Forelimb muscle (tissue), 1 donor: ENCODE measurements around the gene RUFY2. TPM values are rescaled to one million over a fixed set of nuclear protein-coding genes. Genes with fewer than 3 reads are reported as not detected.
"Not testable (repeated sequence)": the region's sequence is repeated elsewhere in the genome, so short reads cannot be mapped to it uniquely, and the experiment has no call there.

ENCODE experiments used
- DNase-seq: peaks from one replicate; pipeline ENCODE4 v3.0.0-alpha.2; 2013; ENCODE audit warnings: low read depth
- polyA plus RNA-seq: library from polyadenylated mRNA; unstranded; fragments of 120-200 nt; gene quantifications from one replicate; pipeline ENCODE4 v1.2.1, GENCODE V29; 2013; ENCODE audit not compliant: insufficient read length

The RUFY2 gene
- polyA plus RNA-seq, 1 donor, result 16.6 TPM

- no peak for DNase-seq
These were observed 78.9 kb downstream of the RUFY2 start for GRCh38 chr10:68327889-68328786.

- not testable (repeated sequence) for DNase-seq
These were observed 82.7 kb downstream of the RUFY2 start for GRCh38 chr10:68324396-68324795.

GRCh38 chr10:68318331-68319059, 88.6 kb downstream of the RUFY2 start:
- DNase-seq, result no peak

- no peak for DNase-seq
These were observed 91.5 kb downstream of the RUFY2 start for GRCh38 chr10:68315582-68315981.

GRCh38 chr10:68314930-68315329, 92.1 kb downstream of the RUFY2 start:
- DNase-seq, result not testable (repeated sequence)

GRCh38 chr10:68310531-68310930, 96.5 kb downstream of the RUFY2 start:
- DNase-seq, result no peak

GRCh38 chr10:68305854-68306253, 101.2 kb downstream of the RUFY2 start:
- no peak for DNase-seq

GRCh38 chr10:68303849-68304412, 103.1 kb downstream of the RUFY2 start:
- DNase-seq, result no peak

GRCh38 chr10:68302871-68303270, 104.2 kb downstream of the RUFY2 start:
- DNase-seq, result no peak

- DNase-seq, result no peak
These were observed 104.6 kb downstream of the RUFY2 start for GRCh38 chr10:68302503-68302823.

GRCh38 chr10:68301790-68302502, 105.1 kb downstream of the RUFY2 start:
- DNase-seq, result peak; percentile 35

- DNase-seq, result no peak
These were observed 105.8 kb downstream of the RUFY2 start for GRCh38 chr10:68301301-68301700.

- DNase-seq, result peak; percentile 9
These were observed 110.0 kb downstream of the RUFY2 start for GRCh38 chr10:68296843-68297663.

Other genes with a start within 250 kb of the RUFY2 start
- 0.15 TPM for gene ATOH7, start 175.2 kb downstream of the RUFY2 start, polyA plus RNA-seq
- gene HNRNPH3, start 75.2 kb downstream of the RUFY2 start, polyA plus RNA-seq, result 167 TPM
- 8.6 TPM for gene PBLD, start 74.3 kb downstream of the RUFY2 start, polyA plus RNA-seq
- 5.5 TPM for gene DNA2, start 64.7 kb upstream of the RUFY2 start, polyA plus RNA-seq
- gene SLC25A16, start 120.2 kb upstream of the RUFY2 start, polyA plus RNA-seq, result 9.4 TPM
- 8.2 TPM for gene TET1, start 153.1 kb upstream of the RUFY2 start, polyA plus RNA-seq